Dendritic cell treated with granulocyte-macrophage colony-stimulating factor and Interleukin-4, amounts not matched to agents 40 ng/mL and 50 ng/mL, for 4 days (primary cell): ENCODE data around the gene HERC2.
"Not testable (repeated sequence)": the region's sequence is repeated elsewhere in the genome, so short reads cannot be mapped to it uniquely, and the experiment has no call there.

ENCODE experiments used
- H3K27ac Mint-ChIP-seq: one replicate; pipeline ENCODE4 v1.8.0; 2022; ENCODE audit warnings: mild to moderate bottlenecking, mixed read lengths
- H3K27me3 Mint-ChIP-seq: one replicate; pipeline ENCODE4 v1.8.0; 2022; ENCODE audit warnings: mild to moderate bottlenecking, mixed read lengths
- H3K36me3 Mint-ChIP-seq: one replicate; pipeline ENCODE4 v1.8.0; 2022; ENCODE audit warnings: low read depth, mixed read lengths
- H3K4me1 Mint-ChIP-seq: one replicate; pipeline ENCODE4 v1.8.0; 2022; ENCODE audit warnings: low read depth, mixed read lengths
- H3K4me3 Mint-ChIP-seq: one replicate; pipeline ENCODE4 v1.8.0; 2022; ENCODE audit warnings: mild to moderate bottlenecking, moderate library complexity, mixed read lengths
- H3K9me3 Mint-ChIP-seq: one replicate; pipeline ENCODE4 v1.8.0; 2022; ENCODE audit warnings: mixed read lengths
- intact Hi-C: fragments of 100-400 bp; cut with micrococcal nuclease; formaldehyde crosslinking; loops from one replicate; pipeline ENCODE4 v1.15.0; 2022

Gene HERC2

DNA sequence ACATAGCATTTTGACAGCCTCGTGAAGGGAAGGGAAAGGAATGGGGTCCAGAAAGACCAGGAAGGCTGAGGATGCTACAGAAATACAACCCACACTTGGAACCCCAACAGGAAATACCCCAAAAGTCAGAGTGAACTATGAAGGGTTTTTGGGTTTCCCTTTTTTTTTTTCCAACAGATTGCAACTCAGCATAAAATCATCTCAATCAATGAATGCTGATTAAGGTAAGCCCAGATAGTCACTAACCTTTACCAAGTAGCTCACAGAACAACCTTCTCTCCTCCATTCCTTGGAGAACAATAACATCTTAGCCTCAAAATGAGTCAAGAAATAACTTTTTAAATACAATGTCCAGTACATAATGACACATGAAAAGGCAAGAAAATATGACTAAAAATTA lies 129.2 kb downstream of the HERC2 start:
- no peaks in the 10 kb centered on the region for H3K27me3 Mint-ChIP-seq
- no peaks in the 10 kb centered on the region for H3K4me1 Mint-ChIP-seq
- H3K9me3 Mint-ChIP-seq: no peaks in the 10 kb centered on the region
- H3K27ac Mint-ChIP-seq: no peak overlapping the region
- peaks cover 88% of the 10 kb centered on the region for H3K36me3 Mint-ChIP-seq
- H3K4me3 Mint-ChIP-seq: no peak overlapping the region
- intact Hi-C loops: no loop called here

GRCh38 chr15:28191832-28192231 lies 130.1 kb downstream of the HERC2 start:
- H3K27me3 Mint-ChIP-seq: no peaks in the 10 kb centered on the region
- H3K4me1 Mint-ChIP-seq: no peaks in the 10 kb centered on the region
- intact Hi-C loops: no loop called here
- no peak overlapping the region for H3K27ac Mint-ChIP-seq
- peaks cover 90% of the 10 kb centered on the region for H3K36me3 Mint-ChIP-seq
- H3K4me3 Mint-ChIP-seq: no peak overlapping the region
- no peaks in the 10 kb centered on the region for H3K9me3 Mint-ChIP-seq

GRCh38 chr15:28190391-28191174 lies 131.4 kb downstream of the HERC2 start:
- intact Hi-C loops: no loop called here
- H3K27ac Mint-ChIP-seq: no peak overlapping the region
- no peaks in the 10 kb centered on the region for H3K4me1 Mint-ChIP-seq
- H3K36me3 Mint-ChIP-seq: peaks cover 88% of the 10 kb centered on the region
- no peak overlapping the region for H3K4me3 Mint-ChIP-seq
- no peaks in the 10 kb centered on the region for H3K27me3 Mint-ChIP-seq
- no peaks in the 10 kb centered on the region for H3K9me3 Mint-ChIP-seq

DNA sequence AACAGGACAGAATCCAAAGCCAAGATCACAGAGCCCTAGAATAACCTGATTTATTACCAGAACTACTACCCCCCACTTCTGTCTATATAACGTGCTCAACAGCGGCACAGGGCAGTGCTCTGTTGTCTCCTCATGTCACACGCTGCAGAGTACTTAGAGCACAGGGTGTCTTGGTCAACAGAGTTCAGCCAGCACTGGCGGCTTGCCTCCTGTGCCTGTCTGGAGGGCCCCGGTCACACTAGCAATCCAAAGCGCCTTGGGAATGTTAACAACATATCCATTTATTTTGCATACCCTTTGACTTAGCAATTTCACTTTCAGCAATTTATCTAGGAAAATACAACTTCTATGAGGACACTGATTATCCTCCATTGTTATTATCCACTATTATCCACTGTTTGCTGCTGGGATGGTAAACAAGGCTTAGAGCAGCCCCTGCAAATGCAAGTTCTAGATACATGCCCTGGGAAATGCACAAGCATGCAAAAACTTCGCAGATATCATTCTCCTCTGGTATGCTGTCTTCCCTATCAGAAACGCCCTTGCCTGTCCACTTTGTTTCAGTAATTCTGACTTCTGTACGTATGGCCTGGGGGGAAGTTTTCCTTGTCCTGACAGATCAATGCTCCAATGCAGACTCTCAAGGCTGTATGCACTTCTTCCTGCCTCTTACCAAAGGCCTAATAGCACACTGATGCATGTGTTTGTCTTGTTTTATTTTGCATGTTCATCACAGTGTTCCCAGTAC lies 136.7 kb downstream of the HERC2 start:
- H3K27ac Mint-ChIP-seq: no peak overlapping the region
- intact Hi-C loops: no loop called here
- H3K4me1 Mint-ChIP-seq: no peaks in the 10 kb centered on the region

GRCh38 chr15:28184166-28184565 lies 137.8 kb downstream of the HERC2 start:
- Mint-ChIP-seq H3K4me1 (no peaks in the 10 kb centered on the region), H3K9me3 (no peaks in the 10 kb centered on the region), H3K36me3 (peaks cover 78% of the 10 kb centered on the region), H3K27me3 (no peaks in the 10 kb centered on the region), H3K27ac (no peak overlapping the region), H3K4me3 (no peak overlapping the region)
- intact Hi-C loops: no loop called here

More for the DNA sequence above, 136.7 kb downstream of the HERC2 start:
- H3K27me3 Mint-ChIP-seq: no peaks in the 10 kb centered on the region
- H3K36me3 Mint-ChIP-seq: peaks cover 72% of the 10 kb centered on the region
- H3K4me3 Mint-ChIP-seq: no peak overlapping the region
- H3K9me3 Mint-ChIP-seq: no peaks in the 10 kb centered on the region

GRCh38 chr15:28182731-28183130 lies 139.2 kb downstream of the HERC2 start:
- no peaks in the 10 kb centered on the region for H3K9me3 Mint-ChIP-seq

GRCh38 chr15:28182216-28182615 lies 139.8 kb downstream of the HERC2 start:
- Mint-ChIP-seq H3K9me3 (no peaks in the 10 kb centered on the region), H3K36me3 (peaks cover 76% of the 10 kb centered on the region), H3K27ac (no peak overlapping the region), H3K27me3 (no peaks in the 10 kb centered on the region), H3K4me1 (no peaks in the 10 kb centered on the region), H3K4me3 (no peak overlapping the region)
- intact Hi-C loops: no loop called here

More at GRCh38 chr15:28182731-28183130, 139.2 kb downstream of the HERC2 start:
- intact Hi-C loops: no loop called here
- H3K27me3 Mint-ChIP-seq: no peaks in the 10 kb centered on the region
- no peaks in the 10 kb centered on the region for H3K4me1 Mint-ChIP-seq
- no peak overlapping the region for H3K27ac Mint-ChIP-seq
- no peak overlapping the region for H3K4me3 Mint-ChIP-seq
- peaks cover 76% of the 10 kb centered on the region for H3K36me3 Mint-ChIP-seq

- intact Hi-C loops: no loop called here
- H3K4me1 Mint-ChIP-seq: no peaks in the 10 kb centered on the region
- H3K9me3 Mint-ChIP-seq: no peaks in the 10 kb centered on the region
- no peak overlapping the region for H3K27ac Mint-ChIP-seq
- peaks cover 76% of the 10 kb centered on the region for H3K36me3 Mint-ChIP-seq
- H3K4me3 Mint-ChIP-seq: no peak overlapping the region
- H3K27me3 Mint-ChIP-seq: no peaks in the 10 kb centered on the region
These were observed 140.6 kb downstream of the HERC2 start for GRCh38 chr15:28181366-28181765.

GRCh38 chr15:28179270-28179669 lies 142.7 kb downstream of the HERC2 start:
- no peaks in the 10 kb centered on the region for H3K9me3 Mint-ChIP-seq
- H3K36me3 Mint-ChIP-seq: peaks cover 76% of the 10 kb centered on the region
- H3K4me3 Mint-ChIP-seq: no peak overlapping the region
- H3K4me1 Mint-ChIP-seq: no peaks in the 10 kb centered on the region
- H3K27me3 Mint-ChIP-seq: no peaks in the 10 kb centered on the region
- no peak overlapping the region for H3K27ac Mint-ChIP-seq
- intact Hi-C loops: no loop called here

DNA sequence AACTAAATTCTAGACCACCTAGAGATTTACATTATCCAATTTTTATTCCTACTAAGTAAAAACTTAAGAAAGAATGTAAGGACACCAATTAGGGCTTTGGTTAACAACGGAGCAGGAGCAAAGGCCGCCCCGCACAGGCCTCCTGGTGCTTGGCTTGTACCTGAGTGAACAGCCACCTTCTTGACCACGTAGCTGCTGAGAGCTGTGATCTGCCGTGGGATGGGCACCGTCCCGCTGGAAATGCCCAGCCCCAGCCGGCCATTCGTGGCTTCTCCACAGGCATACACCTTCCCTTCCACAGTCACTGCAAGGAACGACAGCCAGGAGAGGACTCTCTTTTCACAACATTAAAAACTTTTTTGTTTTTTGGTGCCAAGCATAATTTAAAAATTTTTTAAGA lies 143.3 kb downstream of the HERC2 start:
- H3K27ac Mint-ChIP-seq: no peak overlapping the region
- no peak overlapping the region for H3K4me3 Mint-ChIP-seq
- H3K36me3 Mint-ChIP-seq: peaks cover 79% of the 10 kb centered on the region
- H3K9me3 Mint-ChIP-seq: no peaks in the 10 kb centered on the region
- intact Hi-C loops: no loop called here
- H3K27me3 Mint-ChIP-seq: no peaks in the 10 kb centered on the region
- H3K4me1 Mint-ChIP-seq: no peaks in the 10 kb centered on the region

DNA sequence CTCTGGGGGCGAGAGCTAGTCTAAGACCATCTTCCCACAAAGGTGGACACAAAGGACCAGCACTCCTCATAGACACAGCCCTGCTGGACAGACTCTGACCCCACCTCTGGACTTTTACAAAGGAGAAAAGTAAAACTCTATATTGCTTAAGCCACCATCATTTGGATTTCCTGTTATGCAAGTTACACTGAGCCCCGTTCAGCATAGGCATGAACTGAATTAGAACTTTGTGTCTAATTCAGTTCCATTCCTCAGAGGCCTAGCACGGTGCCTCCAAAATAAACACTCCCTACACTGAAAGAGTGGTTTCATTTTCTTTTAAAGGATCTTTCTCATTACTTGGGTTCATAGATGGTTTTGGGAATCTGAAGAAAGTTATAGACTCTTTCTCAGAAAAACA lies 143.7 kb downstream of the HERC2 start:
- Mint-ChIP-seq H3K4me1 (no peaks in the 10 kb centered on the region), H3K36me3 (peaks cover 81% of the 10 kb centered on the region), H3K27ac (no peak overlapping the region), H3K9me3 (no peaks in the 10 kb centered on the region), H3K4me3 (no peak overlapping the region), H3K27me3 (no peaks in the 10 kb centered on the region)
- intact Hi-C loops: no loop called here

GRCh38 chr15:28169366-28169765 lies 152.6 kb downstream of the HERC2 start:
- Mint-ChIP-seq H3K27me3 (no peaks in the 10 kb centered on the region), H3K4me1 (peaks cover 5% of the 10 kb centered on the region), H3K9me3 (no peaks in the 10 kb centered on the region), H3K27ac (no peak overlapping the region), H3K4me3 (no peak overlapping the region), H3K36me3 (peaks cover 74% of the 10 kb centered on the region)
- intact Hi-C loops: no loop called here

- H3K4me3 Mint-ChIP-seq, H3K9me3 Mint-ChIP-seq, H3K27me3 Mint-ChIP-seq, H3K4me1 Mint-ChIP-seq, intact Hi-C loops, H3K27ac Mint-ChIP-seq: not testable (repeated sequence)
- peaks cover 78% of the 10 kb centered on the region for H3K36me3 Mint-ChIP-seq
These were observed 153.4 kb downstream of the HERC2 start for GRCh38 chr15:28168405-28169121.

- Mint-ChIP-seq H3K4me1 (peaks cover 5% of the 10 kb centered on the region), H3K36me3 (peaks cover 86% of the 10 kb centered on the region), H3K4me3 (no peak overlapping the region), H3K27ac (no peak overlapping the region), H3K9me3 (no peaks in the 10 kb centered on the region), H3K27me3 (no peaks in the 10 kb centered on the region)
- intact Hi-C loops: no loop called here
These were observed 154.9 kb downstream of the HERC2 start for GRCh38 chr15:28167042-28167441.
